Ovary (tissue), 3 donors: ENCODE data around the gene TNPO2.

ENCODE experiments used
- EP300 ChIP-seq: sonication (generic); formaldehyde crosslinking; IDR thresholded peaks from one replicate; pipeline ENCODE4 v1.6.1; 2017; ENCODE audit warnings: antibody characterized with exemption
- POLR2A ChIP-seq: fragments of 450-650 bp; IDR thresholded peaks from one replicate; pipeline ENCODE4 v1.6.1; 2017; ENCODE audit warnings: antibody characterized with exemption, mild to moderate bottlenecking, moderate library complexity
- TF ChIP-seq, protein P1 (sequence below), 3 donors: fragments of 450-650 bp in 2 of 3; fragments of 200-600 bp in 1 of 3; IDR thresholded peaks; one replicate each; pipeline versions ENCODE4 v1.5.1 to v1.8.0; 2016 to 2022; ENCODE audit warnings: antibody characterized with exemption in 3 of 3, mild to moderate bottlenecking in 1 of 3
- donor health status: DM: no; HTN: no; CAD: no.

GRCh38 chr19:12665671-12666264 lies 58.0 kb downstream of the TNPO2 start:
- TF ChIP-seq, protein P1, sequence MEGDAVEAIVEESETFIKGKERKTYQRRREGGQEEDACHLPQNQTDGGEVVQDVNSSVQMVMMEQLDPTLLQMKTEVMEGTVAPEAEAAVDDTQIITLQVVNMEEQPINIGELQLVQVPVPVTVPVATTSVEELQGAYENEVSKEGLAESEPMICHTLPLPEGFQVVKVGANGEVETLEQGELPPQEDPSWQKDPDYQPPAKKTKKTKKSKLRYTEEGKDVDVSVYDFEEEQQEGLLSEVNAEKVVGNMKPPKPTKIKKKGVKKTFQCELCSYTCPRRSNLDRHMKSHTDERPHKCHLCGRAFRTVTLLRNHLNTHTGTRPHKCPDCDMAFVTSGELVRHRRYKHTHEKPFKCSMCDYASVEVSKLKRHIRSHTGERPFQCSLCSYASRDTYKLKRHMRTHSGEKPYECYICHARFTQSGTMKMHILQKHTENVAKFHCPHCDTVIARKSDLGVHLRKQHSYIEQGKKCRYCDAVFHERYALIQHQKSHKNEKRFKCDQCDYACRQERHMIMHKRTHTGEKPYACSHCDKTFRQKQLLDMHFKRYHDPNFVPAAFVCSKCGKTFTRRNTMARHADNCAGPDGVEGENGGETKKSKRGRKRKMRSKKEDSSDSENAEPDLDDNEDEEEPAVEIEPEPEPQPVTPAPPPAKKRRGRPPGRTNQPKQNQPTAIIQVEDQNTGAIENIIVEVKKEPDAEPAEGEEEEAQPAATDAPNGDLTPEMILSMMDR (IDR thresholded peaks at IDR 0.05): no peak
- TF ChIP-seq EP300 (no peak), POLR2A (no peak)
